NOMO-1 (cell line): ENCODE results near the gene TEX101.
A peak's percentile ranks its signal among the peaks of the same experiment; 100 is the strongest.
"Not testable (repeated sequence)": the region's sequence is repeated elsewhere in the genome, so short reads cannot be mapped to it uniquely, and the experiment has no call there.

Experiments
- DNase-seq, 2 experiments: peaks; one replicate each; lab custom pipeline; 2025; ENCODE audit not compliant: unreplicated experiment in 2 of 2; lab: John Stamatoyannopoulos, UW

Gene TEX101

GRCh38 chr19:43414554-43414953, at the start of gene TEX101:
Gene TEX101, plus strand, starts transcription at chr19:43414890. Its CDS starts 1,030 bp downstream, at chr19:43415920.
- DNase-seq, result no peak

GRCh38 chr19:43365677-43366076, 49.0 kb upstream of the TEX101 start:
- DNase-seq, result not testable (repeated sequence)

DNA sequence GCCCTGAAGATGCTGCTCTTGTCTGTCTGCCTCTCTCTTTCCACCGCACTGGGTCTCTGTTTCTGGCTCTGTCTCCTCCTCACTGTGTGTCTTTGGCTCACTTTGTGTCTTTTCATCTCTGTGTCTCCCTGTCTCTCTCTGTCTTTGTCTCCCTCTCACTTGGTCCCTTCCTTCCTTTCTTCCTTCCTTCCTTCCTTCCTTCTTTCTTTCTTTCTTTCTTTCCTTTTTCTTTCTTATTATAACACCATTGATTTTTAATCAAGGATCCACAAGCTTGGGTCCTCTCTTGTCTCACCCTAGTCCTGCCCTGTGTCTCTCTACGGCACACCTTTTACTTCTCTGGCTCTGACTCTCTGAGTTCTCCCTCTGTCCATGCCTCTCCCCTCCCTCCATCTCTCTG, 46.9 kb upstream of the TEX101 start:
- no peak for DNase-seq

- not testable (repeated sequence) for DNase-seq
These were observed 45.8 kb upstream of the TEX101 start for GRCh38 chr19:43368897-43369296.

- DNase-seq, result peak; percentile 49 to 58
These were observed 42.8 kb upstream of the TEX101 start for GRCh38 chr19:43371909-43372308.

DNA sequence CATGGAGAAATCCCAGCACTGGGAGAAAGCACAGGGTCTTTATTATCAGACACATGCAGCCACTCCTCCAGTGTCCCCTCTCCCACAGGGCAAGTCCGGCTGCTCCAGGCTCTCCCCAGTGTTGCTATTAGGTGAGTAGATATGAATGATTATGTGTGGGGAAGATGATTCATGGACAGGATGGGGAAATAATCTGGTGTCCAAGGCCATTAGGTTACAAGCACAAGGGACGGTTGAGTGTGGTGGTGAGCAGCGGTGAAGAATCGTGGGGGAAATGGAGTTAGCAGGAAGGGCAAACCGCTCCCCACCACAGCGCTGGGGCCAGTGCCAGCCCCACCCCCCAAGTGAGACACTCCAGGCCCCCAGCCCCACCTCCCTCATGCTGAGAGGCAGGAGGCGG, 42.2 kb upstream of the TEX101 start:
- peak; percentile 94 to 96 for DNase-seq

- DNase-seq, result not testable (repeated sequence)
These were observed 37.1 kb upstream of the TEX101 start for GRCh38 chr19:43377624-43378023.

DNA sequence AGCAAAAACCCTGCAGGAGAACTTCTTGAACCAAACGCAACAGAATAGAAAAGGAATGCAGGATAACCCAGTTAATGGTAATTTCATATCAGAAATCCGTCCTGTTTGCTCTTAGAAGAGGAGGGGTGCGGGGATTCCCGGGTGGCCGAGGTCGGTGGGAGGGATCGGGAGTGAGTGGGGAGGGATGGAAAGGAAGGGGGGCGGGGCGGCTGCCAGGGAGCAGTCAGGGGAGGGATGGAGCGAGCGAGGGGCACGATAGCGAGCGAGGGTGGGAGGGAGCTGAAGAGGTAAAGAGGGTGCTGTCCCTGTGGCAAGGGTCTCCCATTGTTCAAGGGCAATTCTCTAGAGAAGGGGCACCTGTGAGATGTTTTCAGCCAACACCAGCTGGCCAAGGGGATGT, 34.7 kb upstream of the TEX101 start:
- DNase-seq, result no peak

DNA sequence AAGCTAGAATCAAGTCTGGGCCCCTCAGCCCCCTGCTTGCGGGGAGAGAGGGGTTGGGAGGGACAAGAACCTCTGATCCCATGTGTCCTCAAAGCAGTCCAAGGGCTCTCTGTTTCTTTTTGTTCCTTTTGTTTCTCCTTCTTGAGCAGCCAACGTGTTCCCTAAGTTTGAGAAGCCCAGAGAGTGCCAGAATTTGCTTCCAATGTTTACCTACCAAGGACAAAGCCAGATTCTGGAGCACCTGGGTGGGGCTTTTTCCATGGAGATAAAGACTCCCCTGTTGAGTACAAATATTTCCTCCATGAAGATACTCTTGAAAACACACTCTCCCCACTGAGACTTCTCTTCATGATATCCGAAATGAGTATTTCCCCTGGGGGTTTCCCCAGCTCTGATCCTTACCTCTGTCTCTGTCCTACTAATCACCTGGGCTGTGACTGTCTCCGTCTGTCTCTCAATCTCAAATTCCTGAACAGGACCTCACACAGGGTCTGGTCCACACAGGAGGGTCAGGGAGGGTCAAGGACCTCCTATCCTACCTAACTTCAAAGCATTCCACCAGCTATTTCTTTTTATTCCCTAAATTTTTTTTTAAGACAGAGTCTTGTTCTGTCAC, 33.8 kb upstream of the TEX101 start:
- DNase-seq, result no peak

GRCh38 chr19:43382586-43383216, 32.0 kb upstream of the TEX101 start:
- DNase-seq, result peak in 1 of 2 experiments; percentile 44

- DNase-seq, result not testable (repeated sequence)
These were observed 31.4 kb upstream of the TEX101 start for GRCh38 chr19:43383254-43383653.

GRCh38 chr19:43383759-43384158, 30.9 kb upstream of the TEX101 start:
- DNase-seq, result not testable (repeated sequence)

DNA sequence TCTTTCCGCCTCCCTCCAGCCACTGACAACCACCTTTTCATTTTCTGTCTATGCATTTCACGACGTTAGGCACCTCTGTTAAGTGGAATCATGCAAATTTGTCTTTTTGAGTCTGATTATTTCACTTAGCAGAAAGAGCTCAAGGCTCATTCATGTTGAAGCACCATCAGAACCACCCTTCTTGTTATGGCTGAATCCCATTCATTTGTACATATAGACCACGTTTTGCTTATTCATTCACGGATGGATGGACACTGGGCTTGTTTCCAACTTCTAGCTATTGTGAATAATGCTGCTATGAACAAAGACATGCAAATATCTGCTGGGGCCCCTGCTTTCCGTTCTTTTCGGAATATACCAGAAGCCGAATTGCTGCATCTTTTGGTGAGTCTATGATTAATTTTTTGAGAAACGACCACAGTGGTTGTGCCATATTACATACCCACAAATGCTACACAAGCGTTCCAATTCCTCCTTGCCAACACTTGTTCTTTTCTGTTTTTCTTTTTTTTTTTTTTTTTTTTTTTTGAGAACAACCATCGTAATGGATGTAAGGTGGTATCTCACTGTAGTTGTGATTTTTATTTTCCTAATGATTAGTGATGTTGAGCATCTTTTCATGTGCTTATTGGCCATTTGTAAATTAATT, 23.7 kb upstream of the TEX101 start:
- DNase-seq, result not testable (repeated sequence)

- DNase-seq, result not testable (repeated sequence)
These were observed 23.1 kb upstream of the TEX101 start for GRCh38 chr19:43391552-43391935.

- DNase-seq, result not testable (repeated sequence)
These were observed 21.2 kb upstream of the TEX101 start for GRCh38 chr19:43393501-43393900.

DNA sequence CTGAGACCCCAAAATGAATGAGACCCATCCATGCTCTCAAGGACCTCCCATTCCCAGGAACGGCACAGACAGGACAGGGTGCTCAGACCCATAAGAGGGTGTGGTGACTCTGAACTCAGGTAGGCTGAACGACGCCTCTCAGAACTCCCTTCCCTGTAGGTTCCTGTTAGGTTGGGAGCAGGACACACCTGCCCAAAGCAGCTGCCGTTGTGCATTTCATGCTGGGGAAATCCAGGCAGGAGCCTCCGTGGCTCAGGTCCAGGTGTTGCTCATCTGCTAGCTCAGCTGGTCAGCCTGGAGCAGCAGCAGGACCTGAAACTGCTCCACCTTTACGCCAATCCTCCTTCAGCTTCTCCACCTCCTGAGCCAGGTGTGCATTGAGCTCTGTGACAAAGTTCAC, 19.1 kb upstream of the TEX101 start:
- no peak for DNase-seq

GRCh38 chr19:43406297-43406696, 8.4 kb upstream of the TEX101 start:
- no peak for DNase-seq

DNA sequence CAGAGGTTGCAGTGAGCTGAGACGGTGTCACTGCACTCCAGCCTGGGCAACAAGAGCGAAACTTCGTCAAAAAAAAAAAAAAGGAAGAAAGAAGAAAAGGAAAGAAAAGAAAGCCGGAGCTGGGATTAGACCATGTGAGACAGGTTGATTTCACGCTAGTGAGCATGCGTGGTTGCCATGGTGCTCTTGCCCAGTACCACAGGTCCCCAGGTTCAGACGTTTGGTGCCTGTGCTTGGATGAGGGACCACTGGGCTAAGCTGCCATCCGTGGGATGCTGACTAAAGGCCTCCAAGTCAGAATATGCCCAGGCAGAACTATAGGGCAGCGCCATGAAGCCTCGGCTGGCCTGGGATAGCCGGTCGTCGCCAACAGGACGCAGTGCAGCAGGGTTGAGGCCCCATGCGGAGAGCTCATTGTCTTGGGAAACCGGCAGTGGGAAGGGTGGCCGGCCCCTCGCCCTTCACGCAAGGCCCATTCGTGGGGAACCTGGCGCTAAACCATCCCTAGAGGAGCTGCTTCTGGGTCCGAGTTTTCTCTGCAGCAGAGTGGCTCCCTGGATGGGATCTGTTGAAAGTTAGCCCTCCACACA, 7.2 kb upstream of the TEX101 start:
- no peak for DNase-seq

DNA sequence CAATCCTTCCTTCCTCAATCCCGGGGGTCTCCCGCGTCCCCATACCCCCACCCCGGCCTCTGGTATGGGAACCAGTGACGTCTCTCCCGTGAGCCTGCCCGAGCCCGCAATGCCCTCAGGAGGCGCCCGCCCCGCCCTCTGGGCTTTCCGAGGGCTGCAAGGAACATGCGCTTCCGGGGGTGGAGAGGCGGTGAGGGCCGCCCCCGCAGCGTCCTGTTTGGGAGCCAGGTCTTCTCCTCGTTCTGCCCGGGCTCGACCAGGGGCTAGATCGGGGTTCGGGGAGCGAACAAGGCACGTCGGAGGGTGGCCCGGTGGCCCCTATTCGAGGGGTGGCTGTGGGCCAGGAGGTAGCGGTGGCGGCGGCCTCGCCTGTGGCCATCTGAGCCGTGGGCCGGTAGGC, 6.6 kb upstream of the TEX101 start:
- DNase-seq, result no peak

GRCh38 chr19:43409415-43409814, 5.3 kb upstream of the TEX101 start:
- no peak for DNase-seq

DNA sequence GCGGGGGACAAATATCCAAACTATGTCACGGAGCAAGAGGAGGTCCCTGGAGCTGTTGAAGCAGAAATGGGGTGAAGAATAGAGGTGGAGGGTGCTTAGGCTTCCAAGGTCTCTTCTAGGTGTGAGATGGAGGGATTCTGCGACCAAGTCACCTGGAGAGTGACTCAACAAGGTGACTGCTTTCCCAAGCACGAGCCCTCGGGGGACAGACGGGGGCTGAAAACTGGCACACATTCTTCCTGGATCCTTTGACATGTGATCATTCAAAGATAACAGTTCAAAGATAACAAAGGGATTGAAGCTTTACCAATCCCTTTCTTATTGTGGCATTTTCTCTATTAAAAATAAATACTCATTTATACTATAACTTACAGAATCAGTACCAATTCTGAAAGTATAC, 2.2 kb upstream of the TEX101 start:
- DNase-seq, result no peak
